HG02885 (cell line): ENCODE data around the gene OR52E2.
"Not testable (repeated sequence)": the region's sequence is repeated elsewhere in the genome, so short reads cannot be mapped to it uniquely, and the experiment has no call there.

Experiments
- ATAC-seq: cut with Tn5 transposase; IDR thresholded peaks from one replicate; pipeline ENCODE4 v1.9.1; 2021; ENCODE audit warnings: mild to moderate bottlenecking; ENCODE audit not compliant: unreplicated experiment, poor library complexity

The OR52E2 gene

DNA sequence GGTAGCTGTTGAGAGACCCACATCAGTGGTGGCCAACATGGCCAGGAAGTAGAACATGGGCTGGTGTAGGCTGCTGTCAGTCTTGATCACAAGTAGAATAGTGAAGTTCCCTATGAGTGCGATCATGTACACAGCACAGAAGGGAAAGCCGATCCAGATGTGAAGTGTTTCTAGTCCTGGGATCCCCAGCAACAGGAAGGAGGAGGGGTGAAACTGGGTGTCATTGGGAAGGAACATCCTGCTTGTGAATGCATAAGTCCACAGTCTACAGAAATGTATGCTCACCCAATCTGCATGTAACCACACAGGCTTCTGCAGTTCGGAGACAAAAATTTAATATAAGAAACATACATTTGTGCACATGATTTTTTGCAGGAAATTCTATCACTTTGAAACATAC lies at the start of gene OR52E2:
Gene OR52E2 (minus strand): TSS at position 237 of the 400 bp plus-strand sequence. CDS start 0 bp downstream, at position 237.
- ATAC-seq, result no peak

GRCh38 chr11:5107285-5107684 lies 47.9 kb upstream of the OR52E2 start:
- ATAC-seq, result no peak

GRCh38 chr11:5103066-5103465 lies 43.6 kb upstream of the OR52E2 start:
- no peak for ATAC-seq

- ATAC-seq, result no peak
Observed at GRCh38 chr11:5102246-5102645, 42.8 kb upstream of the OR52E2 start.

DNA sequence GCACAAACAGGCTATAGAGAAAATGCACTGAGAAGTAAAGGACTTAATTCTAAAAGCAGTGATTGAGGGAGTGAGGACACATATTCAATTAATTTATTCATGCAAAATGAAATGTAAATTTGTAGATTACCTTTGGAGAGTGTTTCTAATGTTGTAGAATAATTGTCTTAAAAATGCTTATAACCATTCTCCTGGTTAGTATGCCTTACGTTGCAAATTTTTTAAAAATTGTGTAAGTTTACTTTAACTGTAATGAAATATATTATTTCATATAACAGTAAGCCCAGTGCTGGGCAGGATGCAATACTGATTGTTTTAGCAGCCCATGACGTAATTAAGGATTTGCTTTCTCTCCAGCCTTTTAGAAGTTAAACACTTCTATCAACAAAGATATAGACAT lies 36.6 kb upstream of the OR52E2 start:
- no peak for ATAC-seq

- ATAC-seq, result no peak
Observed at GRCh38 chr11:5092821-5093585, 33.6 kb upstream of the OR52E2 start.

GRCh38 chr11:5090668-5091067 lies 31.2 kb upstream of the OR52E2 start:
- ATAC-seq, result no peak

DNA sequence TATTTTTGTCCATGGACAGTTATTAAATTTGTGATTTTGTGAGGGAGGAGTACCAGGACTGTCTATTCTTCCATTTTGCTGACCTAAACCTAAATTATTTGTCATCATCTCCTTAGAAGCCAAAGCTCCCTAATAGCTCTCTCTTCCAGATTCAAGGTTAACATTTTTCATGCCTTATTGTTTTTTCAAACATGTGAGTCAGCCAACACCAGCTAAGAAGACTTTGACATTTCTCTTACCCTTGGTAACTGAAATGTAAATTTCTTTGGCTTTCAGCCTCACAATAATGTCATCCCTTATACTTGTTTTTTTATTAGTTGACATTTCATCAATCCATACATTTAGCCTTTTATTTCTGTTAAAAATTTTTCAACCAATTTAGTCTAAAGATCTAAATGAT lies 29.1 kb upstream of the OR52E2 start:
- ATAC-seq, result no peak

GRCh38 chr11:5083602-5084001 lies 24.2 kb upstream of the OR52E2 start:
- no peak for ATAC-seq

GRCh38 chr11:5081405-5081804 lies 22.0 kb upstream of the OR52E2 start:
- ATAC-seq, result no peak

GRCh38 chr11:5071799-5072198 lies 12.4 kb upstream of the OR52E2 start:
- ATAC-seq, result no peak

DNA sequence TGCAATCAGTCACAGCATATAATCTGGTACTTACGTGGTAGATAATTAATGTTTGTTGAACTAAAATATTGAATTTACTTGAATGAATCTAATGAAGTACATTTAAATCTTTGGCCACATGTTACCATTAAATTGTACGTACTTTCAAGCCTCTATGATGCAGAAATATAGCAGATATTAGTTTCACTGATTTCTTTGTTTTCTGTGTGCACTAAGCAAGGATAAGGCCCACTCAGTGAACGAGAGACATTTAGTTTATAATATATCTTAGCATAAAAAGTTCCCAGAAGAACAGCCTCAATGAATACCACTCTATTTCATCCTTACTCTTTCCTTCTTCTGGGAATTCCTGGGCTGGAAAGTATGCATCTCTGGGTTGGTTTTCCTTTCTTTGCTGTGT lies 9.8 kb upstream of the OR52E2 start, which contains the start of gene OR52E1:
Gene OR52E1 (plus strand): TSS at position 301 of the 400 bp plus-strand sequence.
- no peak for ATAC-seq

- ATAC-seq, result no peak
Observed at GRCh38 chr11:5065027-5065426, 5.6 kb upstream of the OR52E2 start.

DNA sequence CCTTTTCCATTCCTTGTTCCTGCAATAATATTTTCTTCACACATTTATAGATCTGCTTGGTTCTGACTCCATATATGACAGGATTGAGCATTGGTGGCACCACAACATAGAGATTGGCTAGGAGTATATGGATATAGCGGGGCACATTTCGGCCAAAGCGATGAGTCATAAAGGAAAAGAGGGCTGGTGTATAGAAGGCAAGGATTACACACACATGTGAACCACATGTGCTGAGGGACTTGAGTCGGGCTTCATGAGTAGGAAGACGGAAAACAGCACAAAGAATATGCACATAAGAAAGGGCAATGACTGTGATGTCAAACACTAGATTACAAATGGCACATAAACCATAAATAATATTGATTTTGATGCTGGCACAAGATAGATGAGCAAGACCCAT lies 748 bp downstream of the OR52E2 start:
- not testable (repeated sequence) for ATAC-seq

GRCh38 chr11:5046754-5047330 lies 12.6 kb downstream of the OR52E2 start:
- ATAC-seq, result no peak

DNA sequence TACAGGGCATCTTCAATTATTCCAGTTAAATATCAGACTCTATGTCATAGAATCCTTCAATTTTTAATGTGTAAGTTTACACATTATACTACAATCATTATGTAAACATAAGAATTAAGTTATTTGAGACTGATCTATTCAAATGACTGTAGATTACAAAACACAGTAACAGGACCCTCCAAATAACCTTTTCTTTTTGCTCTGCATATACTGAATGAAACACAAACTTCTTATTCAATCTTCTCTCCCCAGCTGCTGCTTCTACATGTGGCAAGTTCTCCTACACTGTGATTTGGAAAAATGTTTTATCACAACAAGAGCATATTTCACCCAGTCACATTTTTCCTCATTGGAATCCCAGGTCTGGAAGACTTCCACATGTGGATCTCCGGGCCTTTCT lies 13.2 kb downstream of the OR52E2 start, which contains the start of gene OR52J3:
Gene OR52J3 (plus strand): TSS at position 301 of the 400 bp plus-strand sequence. CDS start 0 bp downstream, at position 301.
- no peak for ATAC-seq

DNA sequence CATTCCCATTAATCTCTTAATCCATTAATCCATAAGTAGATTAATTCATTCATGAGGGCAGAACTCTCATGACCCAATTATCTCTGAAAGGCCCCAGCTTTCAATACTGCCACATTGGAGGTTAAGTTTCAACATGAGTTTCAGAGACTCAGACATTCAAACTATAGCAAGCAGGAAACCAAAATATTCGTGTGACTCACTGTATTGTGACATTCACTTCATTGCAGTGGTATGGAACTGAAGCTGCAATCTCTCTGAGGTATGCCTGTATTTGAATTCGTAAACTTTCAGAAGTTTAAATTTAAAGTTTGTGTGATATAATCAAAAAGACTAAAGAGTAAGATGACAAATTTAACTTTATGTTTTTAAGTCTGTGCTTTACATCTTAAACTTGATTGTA lies 16.0 kb downstream of the OR52E2 start:
- ATAC-seq, result no peak

- no peak for ATAC-seq
Observed at GRCh38 chr11:5042091-5042490, 17.3 kb downstream of the OR52E2 start.

DNA sequence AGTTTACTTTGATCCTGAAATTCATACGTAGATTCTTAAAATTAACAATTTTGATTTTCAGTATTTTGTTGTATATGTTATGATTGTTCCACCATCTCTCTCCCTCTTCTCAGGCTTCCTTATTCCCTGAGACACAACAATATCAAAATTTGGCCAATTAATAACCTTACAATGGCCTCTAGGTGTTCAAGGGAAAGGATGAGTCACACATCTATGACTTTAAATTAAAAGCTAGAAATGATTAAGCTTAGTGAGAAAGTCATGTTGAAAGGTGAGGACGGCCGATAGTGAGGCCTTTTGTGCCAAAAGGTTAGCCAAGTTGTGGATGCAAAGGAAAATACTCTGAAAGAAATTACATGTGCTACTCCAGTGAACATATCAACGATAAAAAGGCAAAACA lies 18.6 kb downstream of the OR52E2 start:
- ATAC-seq, result no peak

DNA sequence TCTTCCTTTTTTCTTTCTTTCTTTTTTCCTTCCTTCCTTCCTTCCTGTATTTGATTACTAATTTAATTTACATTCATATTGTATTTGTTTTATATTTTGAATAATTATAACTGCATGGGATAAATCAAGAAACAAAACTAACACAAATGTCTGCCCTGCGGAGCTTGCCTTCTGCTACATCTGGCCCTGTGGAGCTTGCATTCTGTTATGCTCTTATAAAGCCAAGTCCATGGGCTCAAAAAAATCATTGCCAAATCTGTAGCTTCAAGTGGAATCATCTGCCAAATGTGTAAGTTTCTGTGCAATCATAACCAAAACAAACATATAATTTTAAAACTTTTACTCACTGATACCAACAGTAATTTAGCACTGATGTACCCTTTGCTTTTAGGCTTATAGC lies 21.1 kb downstream of the OR52E2 start:
- no peak for ATAC-seq

GRCh38 chr11:5037926-5038325 lies 21.5 kb downstream of the OR52E2 start:
- ATAC-seq, result no peak

GRCh38 chr11:5036669-5037068 lies 22.8 kb downstream of the OR52E2 start:
- no peak for ATAC-seq
